ENCODE data around the gene RACGAP1.

- TF ChIP-seq POLR2A (IDR thresholded peaks at IDR 0.05) (no peak), CTCF (IDR thresholded peaks at IDR 0.05) (no peak)
Measured at GRCh38 chr12:50065726-50066310, 40.5 kb upstream of the RACGAP1 start.

All from adrenal gland (tissue), 5 donors.